HEK293T (cell line): ENCODE measurements around the gene GAS2L2.

Source experiments
- CTCF ChIA-PET: fragments of 350-600 bp; formaldehyde crosslinking; extraction: SDS; loops from one replicate; lab custom pipeline; 2021; ENCODE audit warnings: antibody characterized with exemption, inconsistent platforms; lab: Yijun Ruan, JAX
- POLR2A ChIA-PET: fragments of 350-600 bp; formaldehyde crosslinking; extraction: SDS; loops from one replicate; lab custom pipeline; 2020; ENCODE audit warnings: antibody characterized with exemption, inconsistent platforms; lab: Yijun Ruan, JAX
- DNase-seq: peaks from one replicate; pipeline ENCODE4 v3.0.0; 2012; ENCODE audit warnings: mixed read lengths; ENCODE audit errors: extremely low spot score
- ARNT ChIP-seq: fragments of 450-650 bp; IDR thresholded peaks from 2 replicates; pipeline ENCODE4 v1.6.1; 2017; ENCODE audit warnings: mild to moderate bottlenecking
- BHLHE40 ChIP-seq: fragments of 450-650 bp; IDR thresholded peaks from 2 replicates; pipeline ENCODE4 v1.6.1; 2016; ENCODE audit warnings: mild to moderate bottlenecking, moderate library complexity, borderline replicate concordance
- CTBP1 ChIP-seq: fragments of 450-650 bp; IDR thresholded peaks from 2 replicates; pipeline ENCODE4 v1.6.1; 2016; ENCODE audit warnings: borderline replicate concordance
- ELF4 ChIP-seq: fragments of 450-650 bp; IDR thresholded peaks from 2 replicates; pipeline ENCODE4 v1.6.1; 2017; ENCODE audit warnings: antibody characterized with exemption
- FOXA1 ChIP-seq: fragments of 450-650 bp; IDR thresholded peaks from 2 replicates; pipeline ENCODE4 v1.6.1; 2016; ENCODE audit warnings: mild to moderate bottlenecking
- FOXK2 ChIP-seq: fragments of 450-650 bp; IDR thresholded peaks from 2 replicates; pipeline ENCODE4 v1.6.1; 2016; ENCODE audit warnings: mild to moderate bottlenecking
- FOXM1 ChIP-seq: fragments of 450-650 bp; IDR thresholded peaks from 2 replicates; pipeline ENCODE4 v1.6.1; 2017; ENCODE audit warnings: mild to moderate bottlenecking, borderline replicate concordance
- HDGF ChIP-seq: fragments of 450-650 bp; IDR thresholded peaks from 2 replicates; pipeline ENCODE4 v1.6.1; 2017; ENCODE audit warnings: antibody characterized with exemption, borderline replicate concordance
- L3MBTL2 ChIP-seq: fragments of 450-650 bp; conservative IDR thresholded peaks from 2 replicates; pipeline ENCODE4 v1.6.1; 2016; ENCODE audit warnings: mild to moderate bottlenecking
- LEF1 ChIP-seq: fragments of 450-650 bp; IDR thresholded peaks from 2 replicates; pipeline ENCODE4 v1.6.1; 2017; ENCODE audit warnings: mild to moderate bottlenecking, borderline replicate concordance
- NFRKB ChIP-seq: fragments of 450-650 bp; IDR thresholded peaks from 2 replicates; pipeline ENCODE4 v1.6.1; 2016; ENCODE audit warnings: mild to moderate bottlenecking, moderate library complexity
- SP1 ChIP-seq: fragments of 450-650 bp; IDR thresholded peaks from 2 replicates; pipeline ENCODE4 v1.6.1; 2017
- SUZ12 ChIP-seq: fragments of 450-650 bp; IDR thresholded peaks from 2 replicates; pipeline ENCODE4 v1.6.1; 2016; ENCODE audit warnings: mild to moderate bottlenecking
- TARDBP ChIP-seq: fragments of 450-650 bp; IDR thresholded peaks from 2 replicates; pipeline ENCODE4 v1.6.1; 2016
- ZNF384 ChIP-seq: fragments of 450-650 bp; IDR thresholded peaks from 2 replicates; pipeline ENCODE4 v1.6.1; 2016
- TF ChIP-seq, protein P1 (sequence below): fragments of 450-650 bp; IDR thresholded peaks from 2 replicates; pipeline ENCODE4 v1.6.1; 2016

The GAS2L2 gene

DNA sequence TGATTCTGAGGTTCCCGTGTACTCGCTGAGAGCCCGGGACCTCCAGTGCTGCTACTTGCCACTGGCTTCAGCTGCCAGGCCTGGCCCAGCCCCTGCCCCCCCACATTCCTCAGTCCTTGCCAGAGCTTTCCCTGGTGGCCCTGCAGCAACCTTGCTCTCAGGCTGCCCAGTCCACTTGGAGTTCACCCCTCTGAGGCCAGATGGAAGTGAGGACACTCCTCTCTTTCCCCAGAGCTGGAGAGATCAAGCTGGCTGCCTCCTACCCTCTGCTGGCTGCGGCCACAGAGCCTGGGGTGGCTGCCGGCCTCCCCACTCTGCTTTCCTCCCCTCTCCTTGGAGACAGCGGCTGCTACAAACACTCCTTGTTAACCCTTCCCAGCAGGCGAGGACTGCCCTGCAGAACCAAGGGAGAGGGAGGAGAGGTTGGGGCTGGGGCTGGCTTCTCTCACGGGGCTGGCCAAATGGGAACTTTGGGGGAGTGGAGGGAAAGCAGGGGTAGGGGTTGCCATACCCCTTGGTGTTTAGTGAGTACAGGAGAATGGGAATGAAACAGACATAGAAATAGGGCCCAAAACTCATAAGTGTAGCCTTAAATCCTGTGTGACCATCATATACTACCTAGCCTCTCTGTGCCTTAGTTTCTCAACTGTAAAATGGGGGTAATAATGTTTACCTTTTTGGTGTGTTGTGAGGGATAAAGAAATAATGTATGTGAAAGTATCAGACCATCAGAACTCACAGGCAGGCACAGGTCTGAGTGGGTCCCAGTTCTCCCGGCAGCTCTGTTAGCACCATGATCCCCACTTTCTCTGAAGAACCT, at the start of gene GAS2L2:
Gene GAS2L2 (minus strand): TSS at position 295 of the 820 bp plus-strand sequence. CDS start 389 bp downstream, outside the sequence.
- ChIA-PET POLR2A (interaction anchor here (0.7 to 1.1 kb wide), 2 partner anchors 20 to 56 kb away, joined by 3 to 4 read pairs; partner anchors contain the start of gene TAF15), CTCF (no interaction called here)
- no peak for TF ChIP-seq HDGF
- TF ChIP-seq SP1: no peak
- TF ChIP-seq ELF4: no peak
- no peak for TF ChIP-seq SUZ12
- TF ChIP-seq TARDBP: no peak
- TF ChIP-seq CTBP1: no peak
- no peak for TF ChIP-seq FOXM1
- TF ChIP-seq ARNT: no peak
- TF ChIP-seq ZNF384: no peak
- TF ChIP-seq NFRKB: no peak
- TF ChIP-seq, protein P1, sequence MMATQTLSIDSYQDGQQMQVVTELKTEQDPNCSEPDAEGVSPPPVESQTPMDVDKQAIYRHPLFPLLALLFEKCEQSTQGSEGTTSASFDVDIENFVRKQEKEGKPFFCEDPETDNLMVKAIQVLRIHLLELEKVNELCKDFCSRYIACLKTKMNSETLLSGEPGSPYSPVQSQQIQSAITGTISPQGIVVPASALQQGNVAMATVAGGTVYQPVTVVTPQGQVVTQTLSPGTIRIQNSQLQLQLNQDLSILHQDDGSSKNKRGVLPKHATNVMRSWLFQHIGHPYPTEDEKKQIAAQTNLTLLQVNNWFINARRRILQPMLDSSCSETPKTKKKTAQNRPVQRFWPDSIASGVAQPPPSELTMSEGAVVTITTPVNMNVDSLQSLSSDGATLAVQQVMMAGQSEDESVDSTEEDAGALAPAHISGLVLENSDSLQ: no peak
- TF ChIP-seq FOXK2: no peak
- TF ChIP-seq FOXA1: no peak
- no peak for TF ChIP-seq L3MBTL2
- no peak for TF ChIP-seq BHLHE40
- DNase-seq: no peak

DNA sequence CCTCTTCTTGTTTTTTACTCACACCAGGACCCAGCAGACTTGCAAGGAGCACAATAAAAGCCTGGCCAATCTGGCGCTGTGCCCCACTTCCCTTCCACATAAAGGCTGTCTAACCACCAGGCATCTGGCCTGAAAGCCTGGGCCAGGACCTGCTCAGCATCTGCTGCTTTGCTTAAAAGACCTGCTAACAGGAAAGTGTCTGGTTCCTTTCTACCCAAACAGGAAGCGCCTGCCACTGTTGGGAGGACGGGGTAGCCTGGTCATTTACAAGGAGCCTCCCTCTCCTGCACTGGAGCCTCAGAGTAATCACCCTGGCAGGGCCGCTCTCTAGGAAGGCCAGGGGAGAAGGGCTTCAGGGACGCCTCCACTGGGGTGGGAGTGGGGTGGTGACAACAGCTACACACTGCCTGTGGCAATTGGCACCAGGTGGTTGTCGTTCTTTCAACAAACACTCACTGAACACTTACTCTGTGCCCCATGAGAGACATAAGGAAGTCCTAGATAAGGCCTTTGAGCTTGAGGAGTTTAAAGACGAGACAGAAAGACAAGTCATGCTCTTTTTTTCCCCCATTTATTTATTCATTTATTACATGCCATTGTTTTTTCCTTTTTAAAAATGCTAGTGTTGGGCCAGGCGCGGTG, 48.7 kb upstream of the GAS2L2 start:
- ChIA-PET POLR2A (no interaction called here), CTCF (interaction anchor here (1.2 kb wide), 1 partner anchor 37 kb away, joined by 6 read pairs; no protein-coding TSS in a partner anchor)
- TF ChIP-seq ARNT (no peak), SP1 (no peak), L3MBTL2 (no peak), BHLHE40 (no peak), CTBP1 (no peak), FOXM1 (no peak), NFRKB (no peak), FOXA1 (no peak), ZNF384 (no peak), SUZ12 (no peak), ELF4 (no peak), FOXK2 (no peak), TARDBP (no peak), LEF1 (no peak), HDGF (no peak)
- TF ChIP-seq, protein P1: no peak
- no peak for DNase-seq

DNA sequence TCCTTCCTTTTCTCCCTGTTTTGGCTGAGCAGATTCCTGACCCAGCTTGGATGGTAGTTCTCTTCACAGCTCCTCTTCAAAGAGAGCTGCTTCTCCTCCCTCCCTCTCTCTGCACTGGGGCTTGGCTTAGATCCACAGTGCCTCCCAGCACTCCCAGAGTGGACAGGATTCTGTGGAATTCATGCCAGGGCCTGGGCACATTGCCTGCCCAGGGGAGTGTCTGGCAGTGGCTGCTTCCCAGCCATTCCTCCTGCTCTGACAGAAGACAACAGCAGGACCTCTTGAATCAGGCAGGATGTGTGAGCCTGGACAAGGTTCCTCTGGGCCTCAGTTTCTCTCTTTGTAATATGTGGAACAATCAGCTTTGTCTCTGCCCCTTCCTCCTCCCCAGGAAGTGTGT, 46.9 kb upstream of the GAS2L2 start:
- DNase-seq: no peak
- ChIA-PET POLR2A (interaction anchor here (2.7 to 10.1 kb wide), 2 partner anchors 9 to 36 kb away, joined by 11 to 109 read pairs; partner anchors contain the start of gene TAF15), CTCF (interaction anchor here (2.1 kb wide), 1 partner anchor 36 kb away, joined by 6 read pairs; no protein-coding TSS in a partner anchor)
- no peak for TF ChIP-seq ZNF384
- TF ChIP-seq FOXA1: no peak
- no peak for TF ChIP-seq FOXM1
- no peak for TF ChIP-seq LEF1
- no peak for TF ChIP-seq ARNT
- no peak for TF ChIP-seq NFRKB
- no peak for TF ChIP-seq CTBP1
- TF ChIP-seq, protein P1: no peak
- TF ChIP-seq L3MBTL2: no peak
- TF ChIP-seq FOXK2: no peak
- no peak for TF ChIP-seq ELF4
- TF ChIP-seq TARDBP: no peak
- TF ChIP-seq SUZ12: no peak

DNA sequence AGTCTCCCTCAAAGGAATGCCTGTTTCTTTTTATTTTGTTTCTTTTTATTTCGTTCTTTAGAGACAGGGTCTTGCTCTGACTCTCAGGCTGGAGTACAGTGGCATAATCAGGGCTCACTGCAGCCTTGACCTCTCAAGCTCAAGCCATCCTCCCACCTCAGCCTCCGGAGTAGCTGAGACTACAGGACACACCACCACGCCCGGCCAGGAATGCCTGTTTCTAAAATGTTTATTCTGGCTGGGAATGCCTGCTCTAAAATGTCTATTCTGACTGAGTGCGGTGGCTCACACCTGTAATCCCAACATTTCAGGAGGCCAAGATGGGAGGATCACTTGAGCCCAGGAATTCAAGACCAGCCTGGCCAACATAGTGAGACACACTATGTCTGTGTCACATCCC, 44.9 kb upstream of the GAS2L2 start:
- POLR2A ChIA-PET: interaction anchor here (2.7 to 10.1 kb wide), 2 partner anchors 11 to 34 kb away, joined by 11 to 109 read pairs; partner anchors contain the start of gene TAF15
- no peak for DNase-seq
- TF ChIP-seq TARDBP (no peak), ARNT (no peak), SUZ12 (no peak), BHLHE40 (no peak), HDGF (no peak), NFRKB (no peak), FOXK2 (no peak), SP1 (no peak), CTBP1 (no peak), ZNF384 (no peak), LEF1 (no peak), ELF4 (no peak), L3MBTL2 (no peak)
- TF ChIP-seq, protein P1: no peak
- CTCF ChIA-PET: interaction anchor here (0.8 to 2.1 kb wide), 3 partner anchors 28 to 34 kb away, joined by 3 to 6 read pairs (median 6); no protein-coding TSS in a partner anchor
